H1 (cell line): Measurements from ENCODE around the gene PKN3. TPM values are rescaled to one million over a fixed set of nuclear protein-coding genes. Genes with fewer than 3 reads are reported as not detected.

ENCODE experiments used
- CTCF ChIA-PET: fragments of 300-600 bp; sonication (Branson Sonifier 250); formaldehyde crosslinking; loops from one replicate; lab custom pipeline; 2021; ENCODE audit not compliant: partially characterized antibody; lab: Charles Lee
- POLR2A ChIA-PET: fragments of 300-600 bp; sonication (Branson Sonifier 250); formaldehyde crosslinking; loops from one replicate; lab custom pipeline; 2021; ENCODE audit warnings: inconsistent platforms; ENCODE audit not compliant: partially characterized antibody; lab: Charles Lee
- DNase-seq, 2 experiments: peaks; one replicate each; pipeline versions ENCODE4 v3.0.0 to v3.0.0-alpha.2; 2010 to 2022; ENCODE audit warnings: low spot score in 2 of 2, low read depth in 1 of 2, mixed read lengths in 1 of 2
- FAIRE-seq: peaks from 2 replicates; lab custom pipeline; 2011; peaks lifted over from hg19 to GRCh38; lab: Jason Lieb, UNC
- H2AFZ ChIP-seq: 2 replicates; pipeline ENCODE4 v1.8.1; 2012; ENCODE audit warnings: low read length, inconsistent platforms
- H2AK5ac ChIP-seq: 2 replicates; pipeline ENCODE4 v1.6.1; 2013; ENCODE audit warnings: low read depth, low read length
- H2BK120ac ChIP-seq: replicated peaks from 2 replicates; pipeline ENCODE3; 2013; ENCODE audit warnings: low read depth, low read length, inconsistent platforms
- H2BK12ac ChIP-seq: 2 replicates; pipeline ENCODE4 v1.6.1; 2013; ENCODE audit warnings: low read depth, low read length
- H2BK15ac ChIP-seq: 2 replicates; pipeline ENCODE4 v1.6.1; 2013; ENCODE audit warnings: low read length
- H2BK20ac ChIP-seq: 2 replicates; pipeline ENCODE4 v1.6.1; 2013; ENCODE audit warnings: low read length
- H2BK5ac ChIP-seq: 2 replicates; pipeline ENCODE4 v1.6.1; 2013; ENCODE audit warnings: low read depth, low read length
- H3K14ac ChIP-seq: 2 replicates; pipeline ENCODE4 v1.6.1; 2013; ENCODE audit warnings: inconsistent platforms; ENCODE audit not compliant: insufficient read length
- H3K18ac ChIP-seq: 2 replicates; pipeline ENCODE4 v1.6.1; 2013; ENCODE audit warnings: low read length; ENCODE audit errors: extremely low read depth
- H3K23ac ChIP-seq: 2 replicates; pipeline ENCODE4 v1.6.1; 2013; ENCODE audit warnings: inconsistent platforms; ENCODE audit not compliant: insufficient read length
- H3K23me2 ChIP-seq: 2 replicates; pipeline ENCODE4 v1.6.1; 2013; ENCODE audit warnings: low read depth, low read length
- H3K27ac ChIP-seq: 2 replicates; pipeline ENCODE4 v1.6.1; 2011; ENCODE audit warnings: low read depth, low read length, inconsistent platforms
- H3K27me3 ChIP-seq, 4 experiments: replicated peaks in 1 of 4; 1 replicate in 1 of 4; 2 replicates in 3 of 4; pipeline versions ENCODE4 v1.6.1 to v1.8.1; 2011 to 2013; ENCODE audit warnings: low read length in 3 of 4, mild to moderate bottlenecking in 3 of 4, inconsistent platforms in 2 of 4, mixed read lengths in 2 of 4, moderate library complexity in 1 of 4; ENCODE audit not compliant: control insufficient read depth in 3 of 4, insufficient read depth in 3 of 4; ENCODE audit errors: extremely low read depth in 1 of 4
- H3K36me3 ChIP-seq, 4 experiments: 2 replicates each; pipeline versions ENCODE4 v1.6.1 to v1.8.1; 2011 to 2013; ENCODE audit warnings: mild to moderate bottlenecking in 4 of 4, low read length in 3 of 4, moderate library complexity in 2 of 4, control low read depth in 1 of 4, inconsistent platforms in 1 of 4; ENCODE audit not compliant: insufficient read depth in 4 of 4, control insufficient read depth in 2 of 4
- H3K4ac ChIP-seq: replicated peaks from 2 replicates; pipeline ENCODE3; 2013; ENCODE audit warnings: low read length, low read depth, mixed read lengths, inconsistent platforms; ENCODE audit not compliant: insufficient read length
- H3K4me1 ChIP-seq, 4 experiments: replicated peaks in 1 of 4; 1 replicate in 1 of 4; 2 replicates in 3 of 4; pipeline versions ENCODE4 v1.6.1 to v1.8.1; 2011 to 2013; ENCODE audit warnings: low read length in 3 of 4, inconsistent platforms in 2 of 4, mixed read lengths in 1 of 4; ENCODE audit not compliant: insufficient read depth in 4 of 4, control insufficient read depth in 3 of 4
- H3K4me2 ChIP-seq, 2 experiments: 2 replicates each; pipeline versions ENCODE4 v1.6.1 to v1.8.1; 2011 to 2013; ENCODE audit warnings: low read depth in 2 of 2, low read length in 2 of 2, control low read depth in 1 of 2, inconsistent platforms in 1 of 2, mild to moderate bottlenecking in 1 of 2; ENCODE audit not compliant: insufficient read depth in 1 of 2
- H3K4me3 ChIP-seq, 4 experiments: fragments of 200-600, 300-600 bp in 1 of 4; sonication (generic), shearing (Covaris generic), sonication (Bioruptor Twin) in 1 of 4; 2 replicates each; pipeline versions ENCODE4 v1.5.1 to v1.8.1; 2011 to 2016; ENCODE audit warnings: low read length in 4 of 4, low read depth in 3 of 4, control low read depth in 2 of 4, inconsistent platforms in 2 of 4, mild to moderate bottlenecking in 2 of 4, mixed read lengths in 1 of 4, moderate library complexity in 1 of 4; ENCODE audit not compliant: insufficient read depth in 2 of 4; ENCODE audit errors: extremely low read depth in 1 of 4
- H3K56ac ChIP-seq: replicated peaks from 2 replicates; pipeline ENCODE3; 2013; ENCODE audit warnings: low read depth, mild to moderate bottlenecking, mixed read lengths, low read length, inconsistent platforms; ENCODE audit not compliant: insufficient read length
- H3K79me1 ChIP-seq: 2 replicates; pipeline ENCODE4 v1.6.1; 2013; ENCODE audit warnings: low read depth, low read length, control low read depth
- H3K79me2 ChIP-seq, 2 experiments: 2 replicates each; pipeline versions ENCODE4 v1.6.1 to v1.8.1; 2012 to 2013; ENCODE audit warnings: low read length in 2 of 2, mild to moderate bottlenecking in 2 of 2, inconsistent platforms in 1 of 2; ENCODE audit not compliant: insufficient read depth in 2 of 2, control insufficient read depth in 1 of 2
- H3K9ac ChIP-seq, 4 experiments: replicated peaks in 1 of 4; 1 replicate in 1 of 4; 2 replicates in 3 of 4; pipeline versions ENCODE4 v1.6.1 to v1.8.1; 2011 to 2013; ENCODE audit warnings: low read depth in 3 of 4, low read length in 3 of 4, control low read depth in 2 of 4, mild to moderate bottlenecking in 2 of 4, moderate library complexity in 2 of 4, inconsistent platforms in 1 of 4; ENCODE audit errors: extremely low read depth in 1 of 4
- H3K9me3 ChIP-seq, 2 experiments: 2 replicates each; pipeline versions ENCODE4 v1.6.1 to v1.8.1; 2012 to 2013; ENCODE audit warnings: mild to moderate bottlenecking in 2 of 2, moderate library complexity in 2 of 2, control low read depth in 1 of 2, inconsistent platforms in 1 of 2, low read depth in 1 of 2, low read length in 1 of 2, mixed read lengths in 1 of 2; ENCODE audit not compliant: insufficient read depth in 2 of 2
- H4K20me1 ChIP-seq, 2 experiments: replicated peaks in 1 of 2; 2 replicates each; pipeline versions ENCODE3 to v1.8.1; 2011 to 2013; ENCODE audit warnings: inconsistent platforms in 2 of 2, low read length in 2 of 2, mild to moderate bottlenecking in 1 of 2; ENCODE audit not compliant: insufficient read depth in 2 of 2, control insufficient read depth in 1 of 2
- H4K5ac ChIP-seq: 2 replicates; pipeline ENCODE4 v1.6.1; 2013; ENCODE audit warnings: low read length, low read depth, mixed read lengths, inconsistent platforms; ENCODE audit not compliant: insufficient read length
- H4K8ac ChIP-seq: 2 replicates; pipeline ENCODE4 v1.8.0; 2013; ENCODE audit warnings: mild to moderate bottlenecking, moderate library complexity, low read length, inconsistent platforms; ENCODE audit not compliant: insufficient read depth; ENCODE audit errors: extremely low read depth
- H4K91ac ChIP-seq: replicated peaks from 2 replicates; pipeline ENCODE3; 2013; ENCODE audit warnings: low read length, mixed read lengths, inconsistent platforms; ENCODE audit not compliant: insufficient read length
- FOSL1 ChIP-seq: IDR thresholded peaks from 2 replicates; pipeline ENCODE4 v1.6.1; 2011; ENCODE audit warnings: mild to moderate bottlenecking, low read depth, low read length, moderate library complexity; ENCODE audit not compliant: insufficient read depth
- GTF2F1 ChIP-seq: IDR thresholded peaks from 2 replicates; pipeline ENCODE4 v1.6.1; 2012; ENCODE audit warnings: low read depth, low read length, improper control_type of control experiment, borderline replicate concordance
- HDAC6 ChIP-seq: IDR thresholded peaks from one replicate; pipeline ENCODE4 v1.7.1; 2012; ENCODE audit warnings: low read depth, mild to moderate bottlenecking, inconsistent platforms, low read length, moderate library complexity
- JUND ChIP-seq: IDR thresholded peaks from 2 replicates; pipeline ENCODE4 v1.6.1; 2011; ENCODE audit warnings: mild to moderate bottlenecking, improper control_type of control experiment, low read length
- SIX5 ChIP-seq: IDR thresholded peaks from 2 replicates; pipeline ENCODE4 v1.6.1; 2011; ENCODE audit warnings: mild to moderate bottlenecking, low read depth, low read length
- TCF12 ChIP-seq: IDR thresholded peaks from 2 replicates; pipeline ENCODE4 v1.6.1; 2011; ENCODE audit warnings: low read depth, mild to moderate bottlenecking, low read length
- WGBS, 2 experiments: shearing (Covaris generic) in 1 of 2; methylation state at CpG; one replicate each; pipeline versions ENCODE4 v1.1.6 to v1.1.7; 2013 to 2015; ENCODE audit warnings: low lambda C conversion rate in 2 of 2, mixed read lengths in 2 of 2, inconsistent platforms in 1 of 2, low coverage in 1 of 2, missing lambda C conversion rate in 1 of 2; ENCODE audit not compliant: insufficient replicate concordance in 2 of 2, insufficient coverage in 1 of 2, insufficient read length in 1 of 2; ENCODE audit errors: extremely low coverage in 1 of 2, missing lambda C conversion rate in 1 of 2; 5-methylcytosine and 5-hydroxymethylcytosine counted together
- polyA plus RNA-seq, 7 experiments: library from polyadenylated mRNA; depleted of rRNA in 3 of 7; stranded (reverse) in 5 of 7; unstranded in 2 of 7; fragments of >200 nt in 5 of 7; fragments of 200-250 nt in 2 of 7; gene quantifications; 1 replicate in 5 of 7; 2 replicates in 1 of 7; 4 replicates in 1 of 7; pipeline versions ENCODE4 v1.2.1 to v1.2.3, GENCODE V29; 2011 to 2013; ENCODE audit warnings: missing spikeins in 2 of 7, mixed read lengths in 2 of 7
- total RNA-seq: library from RNA; stranded (reverse); fragmentation: NEBNext Ultra II Directional; extraction: Animal tissue kit (Norgen Biotek cat#: 25700); gene quantifications from 2 replicates; pipeline ENCODE4 v1.2.1, GENCODE V29; 2021
- TF ChIP-seq, protein P1 (sequence below): IDR thresholded peaks from 2 replicates; pipeline ENCODE4 v1.6.1; 2012; ENCODE audit warnings: inconsistent platforms

The PKN3 gene
- total and polyA plus RNA-seq, 2 of the 8 experiments (the other 6 are each of a cell fraction or from before 2014, with no cell fraction given) = 15.7 to 16.3 TPM

DNA sequence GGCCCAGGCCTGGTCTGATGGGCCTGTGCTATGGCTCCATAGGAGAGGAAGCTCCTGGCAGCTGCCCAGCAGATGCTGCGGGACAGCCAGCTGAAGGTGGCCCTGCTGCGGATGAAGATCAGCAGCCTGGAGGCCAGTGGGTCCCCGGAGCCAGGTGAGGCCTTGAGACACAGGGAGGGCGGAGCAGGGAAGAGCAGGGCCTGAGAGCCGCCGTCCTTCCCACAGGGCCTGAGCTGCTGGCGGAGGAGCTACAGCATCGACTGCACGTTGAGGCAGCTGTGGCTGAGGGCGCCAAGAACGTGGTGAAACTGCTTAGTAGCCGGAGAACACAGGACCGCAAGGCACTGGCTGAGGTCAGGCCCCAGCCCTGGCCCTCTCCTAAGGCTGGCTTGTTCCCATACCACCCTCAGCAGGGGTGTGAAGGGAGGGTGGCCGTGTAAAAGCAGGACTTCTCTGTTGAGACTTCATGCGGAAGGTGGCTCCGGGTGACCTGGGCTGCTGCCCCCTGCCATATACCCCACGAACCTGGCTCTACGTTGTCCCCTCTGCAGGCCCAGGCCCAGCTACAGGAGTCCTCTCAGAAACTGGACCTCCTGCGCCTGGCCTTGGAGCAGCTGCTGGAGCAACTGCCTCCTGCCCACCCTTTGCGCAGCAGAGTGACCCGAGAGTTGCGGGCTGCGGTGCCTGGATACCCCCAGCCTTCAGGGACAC lies 4.5 kb downstream of the PKN3 start:
- no peak overlapping the region for H2BK20ac ChIP-seq
- H3K9ac ChIP-seq = no peak overlapping the region
- H3K36me3 ChIP-seq = peaks cover 0 to 5% (median 0%) of the 10 kb centered on the region in 4 experiments; a peak in 2 of 8 replicates
- 94% methylated on average over 21 of the region's 23 CpGs; no CpG with 5 or more reads in 1 of the 2 experiments for WGBS, 2 experiments
- peaks cover 0 to 2% of the 10 kb centered on the region in 2 experiments for H4K20me1 ChIP-seq
- H2BK15ac ChIP-seq = no peak overlapping the region
- H3K4me1 ChIP-seq = peaks cover 0 to 4% (median 2%) of the 10 kb centered on the region in 4 experiments; a peak in 3 of 7 replicates
- no peak overlapping the region for H3K18ac ChIP-seq
- H3K9me3 ChIP-seq = no peaks in the 10 kb centered on the region
- no peak overlapping the region for H2BK120ac ChIP-seq
- DNase-seq (no peak), FAIRE-seq (no peak)
- ChIA-PET POLR2A (interaction anchor here (0.9 to 46.1 kb wide), 3 partner anchors 13 to 111 kb away, joined by 3 to 1197 read pairs (median 133); partner anchors contain the start of genes DYNC2I2, ENDOG, SET and ZDHHC12), CTCF (interaction anchor here (1.4 kb wide), 2 partner anchors 13 to 71 kb away, joined by 3 to 5 read pairs; no protein-coding TSS in a partner anchor)
- H4K91ac ChIP-seq = no peak overlapping the region
- no peak overlapping the region for H4K5ac ChIP-seq
- TF ChIP-seq, protein P1, sequence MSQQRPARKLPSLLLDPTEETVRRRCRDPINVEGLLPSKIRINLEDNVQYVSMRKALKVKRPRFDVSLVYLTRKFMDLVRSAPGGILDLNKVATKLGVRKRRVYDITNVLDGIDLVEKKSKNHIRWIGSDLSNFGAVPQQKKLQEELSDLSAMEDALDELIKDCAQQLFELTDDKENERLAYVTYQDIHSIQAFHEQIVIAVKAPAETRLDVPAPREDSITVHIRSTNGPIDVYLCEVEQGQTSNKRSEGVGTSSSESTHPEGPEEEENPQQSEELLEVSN = no peak
- TF ChIP-seq HDAC6 = no peak
- no peak for TF ChIP-seq TCF12
- no peak for TF ChIP-seq GTF2F1
- no peak for TF ChIP-seq FOSL1
- no peak for TF ChIP-seq SIX5
- no peak for TF ChIP-seq JUND
- no peak overlapping the region for H3K23ac ChIP-seq
- no peak overlapping the region for H3K27ac ChIP-seq
- H3K27me3 ChIP-seq = no peaks in the 10 kb centered on the region
- H4K8ac ChIP-seq = no peak overlapping the region
- no peak overlapping the region for H3K4me2 ChIP-seq
- no peaks in the 10 kb centered on the region for H3K79me2 ChIP-seq
- no peak overlapping the region for H2AK5ac ChIP-seq
- peaks cover 7% of the 10 kb centered on the region; the same call in 1 of the 2 replicates for H3K23me2 ChIP-seq
- no peak overlapping the region for H3K56ac ChIP-seq
- no peak overlapping the region for H2AFZ ChIP-seq
- H3K79me1 ChIP-seq = no peaks in the 10 kb centered on the region
- H2BK12ac ChIP-seq = no peak overlapping the region
- no peak overlapping the region for H3K4ac ChIP-seq
- H2BK5ac ChIP-seq = peak overlapping the region; percentile 35; the same call in 1 of the 2 replicates
- no peak overlapping the region for H3K4me3 ChIP-seq
- H3K14ac ChIP-seq = no peak overlapping the region
